Stimulated activated CD8-positive, alpha-beta memory T cell treated with anti-CD3 and anti-CD28 coated beads, Interleukin-4, amount 100 ng/mL, for 4 hours (primary cell): ENCODE measurements around the gene DNTT.

Source experiments
- DNase-seq, 2 donors: peaks; one replicate each; pipeline ENCODE4 v3.0.0-alpha.2; 2020; ENCODE audit warnings: low read depth in 2 of 2, low spot score in 1 of 2

DNTT gene

DNA sequence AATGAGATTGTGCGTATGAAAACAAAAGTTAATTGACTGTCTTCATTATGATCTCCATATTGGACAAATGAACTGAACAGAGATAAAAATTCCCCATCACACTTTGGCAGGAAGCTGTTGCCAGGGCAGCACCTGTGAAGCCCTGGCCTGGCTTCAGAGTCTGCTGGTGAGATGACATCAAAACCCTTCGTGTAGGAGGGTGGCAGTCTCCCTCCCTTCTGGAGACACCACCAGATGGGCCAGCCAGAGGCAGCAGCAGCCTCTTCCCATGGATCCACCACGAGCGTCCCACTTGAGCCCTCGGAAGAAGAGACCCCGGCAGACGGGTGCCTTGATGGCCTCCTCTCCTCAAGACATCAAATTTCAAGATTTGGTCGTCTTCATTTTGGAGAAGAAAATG lies at the start of gene DNTT:
Gene DNTT (plus strand): TSS at position 205 of the 400 bp plus-strand sequence. CDS start 64 bp downstream, at position 269.
- DNase-seq: no peak

- no peak for DNase-seq
Observed at GRCh38 chr10:96254976-96255375, 49.3 kb upstream of the DNTT start.

DNA sequence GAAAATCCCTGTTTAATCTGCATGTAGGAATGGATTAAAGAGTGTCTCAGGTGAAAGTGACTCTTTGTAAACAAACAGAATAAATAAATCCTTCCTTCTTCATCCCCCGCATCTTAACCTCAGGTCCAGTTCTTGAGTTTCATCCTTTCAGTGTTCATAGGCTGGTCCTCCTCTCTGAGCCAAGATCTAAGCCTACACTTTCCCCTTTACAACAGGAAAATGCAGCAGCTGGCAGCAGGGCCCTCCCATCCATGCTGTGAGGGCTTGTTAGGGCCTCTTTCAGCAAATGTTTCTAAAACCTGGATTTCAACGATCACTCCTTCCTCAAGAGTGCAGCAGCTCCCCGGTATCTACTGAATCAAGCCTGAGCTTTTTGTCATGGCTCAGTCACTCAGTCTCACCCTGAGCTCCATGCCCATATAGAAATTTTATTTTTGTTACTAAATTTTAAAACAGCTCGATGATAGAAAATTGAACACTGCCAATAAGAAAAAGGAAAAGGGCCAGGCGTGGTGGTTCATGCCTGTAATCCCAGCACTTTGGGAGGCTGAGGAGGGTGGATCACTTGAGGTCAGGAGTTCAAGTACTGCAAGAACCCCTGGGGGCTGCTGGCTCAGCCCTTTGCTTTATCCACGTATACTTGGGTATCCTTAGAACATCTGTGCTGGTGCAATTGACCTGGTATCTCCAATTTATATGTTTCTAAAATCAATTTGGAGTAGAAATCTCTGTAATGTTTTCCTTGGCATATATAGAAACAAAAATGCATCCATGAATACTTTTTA lies 48.5 kb upstream of the DNTT start:
- no peak for DNase-seq

GRCh38 chr10:96257944-96258343 lies 46.3 kb upstream of the DNTT start:
- no peak for DNase-seq

- no peak for DNase-seq
Observed at GRCh38 chr10:96259150-96259549, 45.1 kb upstream of the DNTT start.

- no peak for DNase-seq
Observed at GRCh38 chr10:96260014-96260413, 44.2 kb upstream of the DNTT start.

GRCh38 chr10:96261132-96261531 lies 43.1 kb upstream of the DNTT start:
- no peak for DNase-seq

DNA sequence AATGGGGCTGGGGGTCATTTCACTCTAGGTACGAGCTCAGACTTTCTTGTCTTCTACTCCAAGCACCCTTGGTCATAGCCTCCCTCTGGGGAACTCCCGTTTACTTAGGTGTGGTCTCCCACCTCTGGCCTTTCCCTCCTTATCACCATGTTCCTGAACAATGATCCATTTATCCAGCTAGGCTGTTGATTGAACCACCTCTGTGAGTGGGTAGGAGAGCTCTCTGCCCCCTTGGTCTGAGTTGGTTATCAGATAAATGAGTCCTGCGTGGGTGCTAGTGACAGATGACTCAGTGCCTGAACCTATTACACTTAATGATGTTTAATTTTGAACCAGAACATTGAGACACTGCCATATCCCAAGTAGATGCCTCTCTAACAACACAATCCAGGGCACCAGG lies 42.3 kb upstream of the DNTT start:
- no peak for DNase-seq

GRCh38 chr10:96263176-96263575 lies 41.1 kb upstream of the DNTT start:
- no peak for DNase-seq

GRCh38 chr10:96263669-96264068 lies 40.6 kb upstream of the DNTT start:
- DNase-seq: no peak

DNA sequence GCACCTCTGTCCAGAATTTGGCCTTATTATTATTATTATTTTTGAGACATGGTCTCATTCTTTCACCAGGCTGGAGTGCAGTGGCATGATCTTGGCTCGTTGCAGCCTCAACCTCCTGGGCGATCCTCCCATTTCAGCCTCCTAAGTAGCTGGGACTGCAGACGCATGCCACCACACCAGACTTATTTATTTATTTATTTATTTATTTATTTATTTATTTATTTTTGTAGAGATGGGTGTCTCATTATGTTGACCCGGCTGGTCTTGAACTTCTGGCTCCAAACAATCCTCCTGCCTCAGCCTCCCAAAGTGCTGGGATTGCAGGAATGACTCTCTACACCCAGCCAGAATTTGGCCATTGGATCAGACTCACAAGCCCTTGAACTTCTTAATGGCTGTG lies 39.3 kb upstream of the DNTT start:
- no peak for DNase-seq

DNA sequence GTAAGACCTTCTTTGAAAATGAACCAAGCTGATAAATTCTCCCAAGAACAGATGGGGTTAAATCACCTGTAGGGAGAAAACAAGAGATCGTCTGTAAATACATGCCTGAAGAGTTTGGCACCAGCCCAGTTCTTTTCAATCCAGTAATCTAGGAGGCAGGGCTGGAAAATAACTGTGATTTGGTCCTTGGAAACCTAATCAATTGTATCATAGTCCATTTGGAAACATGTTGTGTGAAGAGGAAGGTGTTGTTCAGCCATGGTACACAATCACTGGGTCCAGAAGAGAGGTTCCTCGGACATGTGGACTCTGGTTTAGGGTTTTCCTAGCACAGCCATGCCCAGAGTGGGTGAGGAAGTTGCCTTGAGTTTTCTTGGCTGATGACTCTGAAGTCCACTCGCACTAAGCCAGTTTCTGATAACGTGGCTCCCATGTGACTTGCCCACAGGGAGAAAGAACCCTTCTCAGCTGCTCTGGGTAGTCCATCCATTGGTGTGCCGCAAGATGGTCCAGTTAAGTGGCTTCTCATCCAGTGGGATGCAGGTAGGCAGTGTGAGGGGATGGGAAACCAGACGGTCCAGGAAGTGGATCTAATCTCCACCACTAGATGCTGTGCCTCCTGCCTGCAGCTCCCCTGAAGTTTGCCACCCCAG lies 38.0 kb upstream of the DNTT start:
- DNase-seq: no peak

DNA sequence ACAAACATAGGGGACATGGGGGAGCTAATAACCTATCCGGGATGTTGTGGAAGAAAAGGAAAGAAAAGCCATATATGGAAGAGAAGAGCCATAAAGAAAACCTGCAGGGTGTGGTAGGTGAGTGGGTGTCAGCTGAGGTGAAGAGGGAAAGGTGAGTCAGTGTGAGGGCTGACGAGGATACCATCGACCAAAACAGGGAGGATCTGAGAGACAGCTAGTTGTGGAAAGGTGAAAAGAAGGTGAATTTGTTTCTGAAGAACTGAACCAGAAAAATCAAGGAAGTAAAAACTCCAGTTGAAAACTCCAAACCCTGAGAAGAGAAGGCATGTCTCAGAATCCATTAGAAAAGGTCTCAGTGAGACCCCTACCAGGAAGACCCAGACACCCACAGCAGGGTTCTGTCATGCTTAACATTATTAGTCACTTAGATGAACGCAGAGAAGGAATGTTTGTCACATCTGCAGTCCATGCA lies 37.0 kb upstream of the DNTT start:
- DNase-seq: no peak

GRCh38 chr10:96268341-96268909 lies 35.8 kb upstream of the DNTT start:
- DNase-seq: no peak

- no peak for DNase-seq
Observed at GRCh38 chr10:96269438-96270300, 34.6 kb upstream of the DNTT start.

DNA sequence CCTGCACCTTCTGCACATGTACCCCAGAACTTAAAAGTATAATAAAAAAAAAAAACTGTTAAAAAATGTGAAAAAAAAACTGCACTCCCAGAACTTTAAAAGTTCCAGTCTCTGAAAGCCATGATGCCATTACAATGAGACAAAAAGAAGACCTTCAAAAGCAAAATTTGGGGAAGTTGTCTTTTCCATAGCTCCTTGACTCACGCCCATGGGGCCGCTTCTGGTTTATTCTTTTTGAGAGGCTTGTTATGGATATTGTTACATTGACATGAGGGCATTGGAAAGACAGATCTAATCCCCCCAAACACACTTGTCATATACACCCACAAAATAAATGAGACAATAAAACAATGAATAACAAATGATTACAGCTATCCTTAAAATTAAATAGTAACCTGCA lies 33.7 kb upstream of the DNTT start:
- DNase-seq: no peak

DNA sequence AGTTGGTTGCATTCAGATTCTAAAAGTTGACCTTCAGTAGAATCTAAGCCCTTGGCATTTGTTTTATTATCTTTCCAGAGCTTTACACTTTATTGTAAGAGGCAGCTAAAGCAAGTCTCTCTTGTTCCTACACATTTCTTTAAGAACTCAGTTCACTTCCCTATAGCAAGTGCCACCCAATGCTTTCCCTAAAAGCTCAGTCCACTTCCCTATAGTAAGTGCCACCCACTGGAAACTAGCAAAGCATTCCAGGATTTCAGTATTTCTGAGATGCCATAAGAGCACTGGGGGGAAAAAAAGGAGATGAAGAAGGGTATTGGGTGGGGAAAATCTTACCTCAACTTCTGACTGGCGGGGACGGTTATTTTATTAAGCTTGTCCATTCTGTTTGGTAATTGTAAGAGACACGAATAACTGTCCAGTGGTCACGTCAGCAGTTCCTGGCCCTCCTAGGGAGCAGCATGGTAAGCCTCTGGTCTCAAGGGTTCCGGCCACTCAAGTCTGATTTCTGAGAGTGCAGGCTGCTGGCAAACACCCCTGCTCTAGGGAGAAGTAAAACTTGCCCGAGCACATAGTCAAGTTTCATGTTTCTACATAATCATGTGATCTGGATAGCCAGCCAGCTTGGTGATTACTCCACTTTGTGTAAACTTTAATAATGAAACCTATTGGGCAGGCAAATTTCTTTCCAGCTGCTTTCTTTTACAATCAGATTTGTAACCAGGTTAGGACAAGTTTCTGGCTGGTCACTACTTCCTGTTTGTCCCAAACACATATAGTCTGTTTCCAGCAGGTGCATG lies 33.0 kb upstream of the DNTT start, which contains the start of gene BLNK:
Gene BLNK (minus strand): TSS at position 554 of the 800 bp plus-strand sequence. CDS start 171 bp downstream, at position 383.
- no peak for DNase-seq

DNA sequence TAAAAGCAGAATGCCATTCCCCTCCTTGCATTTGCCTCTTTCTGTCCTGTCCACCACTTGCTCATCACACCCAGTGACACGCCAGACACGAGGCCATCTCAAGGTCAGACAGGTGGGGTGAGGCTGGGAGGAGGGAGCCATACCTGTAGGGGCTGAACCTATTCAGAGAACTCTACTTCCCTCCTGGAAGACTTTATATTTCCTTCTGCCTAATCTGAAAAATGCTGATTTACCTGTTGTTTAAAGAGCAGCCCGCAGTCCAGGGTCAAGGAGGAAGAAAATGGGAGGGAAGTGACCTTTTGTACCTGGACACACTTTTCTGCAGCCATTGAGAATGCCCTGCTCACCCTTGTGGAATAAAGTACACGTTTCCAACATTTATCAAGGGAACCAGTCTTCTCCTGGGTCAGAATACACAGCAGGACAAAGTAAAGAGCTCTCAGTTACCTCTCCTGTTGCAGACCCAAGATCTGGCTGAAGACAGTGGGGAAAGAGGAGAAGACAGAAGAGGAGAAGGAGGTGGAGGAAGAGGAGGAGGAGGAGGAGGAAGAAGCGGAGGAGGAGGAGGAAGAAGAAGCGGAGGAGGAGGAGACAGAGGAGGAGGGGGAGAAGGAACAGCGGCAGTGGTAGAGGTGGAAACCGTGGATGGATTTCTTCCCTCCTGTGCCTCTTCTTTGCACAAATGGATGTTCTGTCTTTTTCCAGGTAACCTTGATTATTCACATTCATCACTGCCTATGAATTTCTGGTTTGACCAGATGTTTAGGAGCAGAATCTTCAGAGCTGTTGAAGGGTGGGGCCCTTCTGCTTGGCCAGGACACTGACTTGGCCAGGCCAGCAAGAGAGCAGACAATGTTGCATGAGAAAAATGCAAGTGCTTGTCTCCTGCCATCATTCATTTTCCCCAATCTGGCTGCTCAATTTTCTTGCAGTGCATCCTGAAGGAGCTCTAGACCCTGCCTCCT lies 31.6 kb upstream of the DNTT start:
- DNase-seq: no peak
